Large intestine (tissue), 3 donors: Measurements from ENCODE around the gene FBL. TPM values are rescaled to one million over a fixed set of nuclear protein-coding genes. Genes with fewer than 3 reads are reported as not detected.

Experiments
- DNase-seq, 2 donors: peaks; one replicate each; pipeline versions ENCODE4 v3.0.0 to v3.0.0-alpha.2; 2013
- H3K27ac ChIP-seq: one replicate; pipeline ENCODE4 v1.5.1; 2013; ENCODE audit warnings: low read length
- H3K27me3 ChIP-seq: 2 replicates; pipeline ENCODE4 v1.6.1; 2013; ENCODE audit warnings: low read length; ENCODE audit not compliant: control insufficient read depth, insufficient read depth
- H3K36me3 ChIP-seq: 2 replicates; pipeline ENCODE4 v1.6.1; 2013; ENCODE audit warnings: low read length; ENCODE audit not compliant: control insufficient read depth, insufficient read depth
- H3K4me1 ChIP-seq: one replicate; pipeline ENCODE4 v1.6.1; 2013; ENCODE audit warnings: low read length; ENCODE audit not compliant: control insufficient read depth, insufficient read depth
- H3K4me3 ChIP-seq: one replicate; pipeline ENCODE4 v1.5.1; 2013; ENCODE audit warnings: low read length
- H3K9me3 ChIP-seq: one replicate; pipeline ENCODE4 v1.6.1; 2013; ENCODE audit warnings: mild to moderate bottlenecking, low read depth, low read length, moderate library complexity; ENCODE audit not compliant: control insufficient read depth
- WGBS: methylation state at CpG from one replicate; pipeline ENCODE4 v1.1.5; 2013; ENCODE audit warnings: low lambda C conversion rate; ENCODE audit not compliant: insufficient coverage; 5-methylcytosine and 5-hydroxymethylcytosine counted together
- polyA plus RNA-seq: library from polyadenylated mRNA; unstranded; fragments of 120-200 nt; gene quantifications from one replicate; pipeline ENCODE4 v1.2.1, GENCODE V29; 2013

FBL gene
- polyA plus RNA-seq, 1 donor, result 226 TPM

- DNase-seq, result no peak
- peaks cover 5% of the 10 kb centered on the region for H3K27me3 ChIP-seq
- no peaks in the 10 kb centered on the region for H3K4me1 ChIP-seq
- no peaks in the 10 kb centered on the region for H3K9me3 ChIP-seq
- no CpG with 5 or more reads among the region's 4 CpGs for WGBS
- H3K4me3 ChIP-seq, result no peak overlapping the region
- H3K27ac ChIP-seq, result no peak overlapping the region
- no peaks in the 10 kb centered on the region for H3K36me3 ChIP-seq
Measured at GRCh38 chr19:39802958-39803357, 43.2 kb downstream of the FBL start.

- DNase-seq, result no peak
- H3K36me3 ChIP-seq, result no peaks in the 10 kb centered on the region
- whole genome bisulfite sequencing, result 71% methylated on average over 2 of the region's 2 CpGs
- no peaks in the 10 kb centered on the region for H3K9me3 ChIP-seq
- H3K27me3 ChIP-seq, result peaks cover 6% of the 10 kb centered on the region
- no peaks in the 10 kb centered on the region for H3K4me1 ChIP-seq
- no peak overlapping the region for H3K27ac ChIP-seq
- no peak overlapping the region for H3K4me3 ChIP-seq
Measured at GRCh38 chr19:39797083-39797482, 49.1 kb downstream of the FBL start.

GRCh38 chr19:39796000-39796498, 50.1 kb downstream of the FBL start:
- Histone ChIP-seq H3K27me3 (peaks cover 6% of the 10 kb centered on the region), H3K9me3 (no peaks in the 10 kb centered on the region), H3K4me1 (no peaks in the 10 kb centered on the region), H3K27ac (no peak overlapping the region), H3K4me3 (no peak overlapping the region), H3K36me3 (no peaks in the 10 kb centered on the region)
- no CpG with 5 or more reads among the region's 2 CpGs for WGBS
- no peak for DNase-seq

GRCh38 chr19:39795001-39795400, 51.2 kb downstream of the FBL start:
- H3K4me1 ChIP-seq, result no peaks in the 10 kb centered on the region
- no peak overlapping the region for H3K4me3 ChIP-seq
- H3K9me3 ChIP-seq, result no peaks in the 10 kb centered on the region
- no peak overlapping the region for H3K27ac ChIP-seq
- peaks cover 6% of the 10 kb centered on the region for H3K27me3 ChIP-seq
- no CpG with 5 or more reads among the region's 5 CpGs for WGBS
- H3K36me3 ChIP-seq, result no peaks in the 10 kb centered on the region
- DNase-seq, result no peak

- Histone ChIP-seq H3K9me3 (no peaks in the 10 kb centered on the region), H3K4me3 (no peak overlapping the region), H3K27ac (no peak overlapping the region), H3K27me3 (peaks cover 6% of the 10 kb centered on the region), H3K4me1 (no peaks in the 10 kb centered on the region), H3K36me3 (no peaks in the 10 kb centered on the region)
- no CpG with 5 or more reads among the region's 17 CpGs for WGBS
- peak; percentile 54 to 72 for DNase-seq
Measured at GRCh38 chr19:39792999-39793546, 53.1 kb downstream of the FBL start.

- Histone ChIP-seq H3K27ac (no peak overlapping the region), H3K36me3 (no peaks in the 10 kb centered on the region), H3K27me3 (no peaks in the 10 kb centered on the region), H3K4me3 (no peak overlapping the region), H3K4me1 (no peaks in the 10 kb centered on the region), H3K9me3 (peaks cover 4% of the 10 kb centered on the region)
- DNase-seq, result no peak
Measured at GRCh38 chr19:39788244-39788643, 57.9 kb downstream of the FBL start.

Other genes starting within 250 kb of the FBL start
- not detected for gene LGALS13, start 243.9 kb downstream of the FBL start, polyA plus RNA-seq
- gene LGALS16, start 190.5 kb downstream of the FBL start, polyA plus RNA-seq, result not detected
- gene LGALS14, start 141.9 kb downstream of the FBL start, polyA plus RNA-seq, result not detected
- gene CLC, start 108.3 kb downstream of the FBL start, polyA plus RNA-seq, result 0.85 TPM
- gene LEUTX, start 67.5 kb downstream of the FBL start, polyA plus RNA-seq, result not detected
- gene DYRK1B, start 12.2 kb downstream of the FBL start, polyA plus RNA-seq, result 27.6 TPM
- 609 TPM for gene FCGBP, start 88.3 kb upstream of the FBL start, polyA plus RNA-seq
- gene PSMC4, start 124.8 kb upstream of the FBL start, polyA plus RNA-seq, result 73.7 TPM
- 3.9 TPM for gene ZNF546, start 150.7 kb upstream of the FBL start, polyA plus RNA-seq
- gene ZNF780B, start 209.9 kb upstream of the FBL start, polyA plus RNA-seq, result 21.8 TPM
- 16.0 TPM for gene ZNF780A, start 244.6 kb upstream of the FBL start, polyA plus RNA-seq